Measurements from ENCODE around the gene PLK3.

DNA sequence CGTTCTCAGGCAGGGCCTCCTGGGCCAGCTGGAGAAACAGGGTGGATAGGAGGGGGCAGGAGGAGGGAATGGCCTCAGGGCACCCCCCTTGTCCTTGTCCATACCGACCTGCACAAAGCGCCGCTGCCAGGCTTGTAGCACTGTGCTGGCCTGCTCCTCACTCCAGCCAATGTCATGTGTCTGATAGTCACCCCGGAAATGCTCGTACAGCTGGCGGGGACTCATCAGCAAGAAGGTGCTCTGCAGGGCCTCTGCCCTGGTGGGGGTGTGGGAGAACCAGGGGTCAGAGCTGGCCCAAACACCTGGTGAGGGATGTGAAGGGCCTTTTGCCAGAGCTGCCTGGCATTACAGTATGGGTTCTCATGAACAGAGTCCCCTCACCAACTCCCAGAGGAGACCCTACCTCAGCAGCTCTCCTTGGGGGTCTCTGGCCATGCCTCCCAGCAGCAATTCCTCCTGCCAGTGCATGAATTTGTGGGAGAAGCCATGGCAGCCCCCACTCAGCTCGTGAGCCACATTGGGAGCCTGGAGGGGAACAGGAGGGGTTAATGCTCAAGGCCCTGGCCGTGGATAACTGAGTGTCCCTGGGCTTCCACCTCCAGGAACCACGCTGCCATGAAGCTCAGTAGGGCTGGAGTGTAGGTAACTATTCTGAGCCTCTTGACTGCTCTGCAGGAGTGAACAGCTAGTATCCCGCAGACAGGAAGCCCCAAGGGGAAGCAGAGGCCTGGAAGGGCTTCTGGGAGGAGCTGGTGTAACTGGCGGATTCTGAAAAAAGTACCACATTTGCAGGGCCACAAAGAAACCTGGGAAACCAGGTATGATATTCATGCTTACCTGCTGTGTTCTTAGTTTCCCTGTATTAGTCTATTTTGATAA is 29.6 kb downstream of the PLK3 start:
- TF ChIP-seq EZH2 (IDR thresholded peaks at IDR 0.05) (no peak), EZH2phosphoT487 (IDR thresholded peaks at IDR 0.05) (no peak)
- TF ChIP-seq, protein P1, sequence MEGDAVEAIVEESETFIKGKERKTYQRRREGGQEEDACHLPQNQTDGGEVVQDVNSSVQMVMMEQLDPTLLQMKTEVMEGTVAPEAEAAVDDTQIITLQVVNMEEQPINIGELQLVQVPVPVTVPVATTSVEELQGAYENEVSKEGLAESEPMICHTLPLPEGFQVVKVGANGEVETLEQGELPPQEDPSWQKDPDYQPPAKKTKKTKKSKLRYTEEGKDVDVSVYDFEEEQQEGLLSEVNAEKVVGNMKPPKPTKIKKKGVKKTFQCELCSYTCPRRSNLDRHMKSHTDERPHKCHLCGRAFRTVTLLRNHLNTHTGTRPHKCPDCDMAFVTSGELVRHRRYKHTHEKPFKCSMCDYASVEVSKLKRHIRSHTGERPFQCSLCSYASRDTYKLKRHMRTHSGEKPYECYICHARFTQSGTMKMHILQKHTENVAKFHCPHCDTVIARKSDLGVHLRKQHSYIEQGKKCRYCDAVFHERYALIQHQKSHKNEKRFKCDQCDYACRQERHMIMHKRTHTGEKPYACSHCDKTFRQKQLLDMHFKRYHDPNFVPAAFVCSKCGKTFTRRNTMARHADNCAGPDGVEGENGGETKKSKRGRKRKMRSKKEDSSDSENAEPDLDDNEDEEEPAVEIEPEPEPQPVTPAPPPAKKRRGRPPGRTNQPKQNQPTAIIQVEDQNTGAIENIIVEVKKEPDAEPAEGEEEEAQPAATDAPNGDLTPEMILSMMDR (IDR thresholded peaks at IDR 0.05), result no peak

Data from neural progenitor cell (in vitro differentiated cells).